ENCODE data around the gene MPDZ.

DNA sequence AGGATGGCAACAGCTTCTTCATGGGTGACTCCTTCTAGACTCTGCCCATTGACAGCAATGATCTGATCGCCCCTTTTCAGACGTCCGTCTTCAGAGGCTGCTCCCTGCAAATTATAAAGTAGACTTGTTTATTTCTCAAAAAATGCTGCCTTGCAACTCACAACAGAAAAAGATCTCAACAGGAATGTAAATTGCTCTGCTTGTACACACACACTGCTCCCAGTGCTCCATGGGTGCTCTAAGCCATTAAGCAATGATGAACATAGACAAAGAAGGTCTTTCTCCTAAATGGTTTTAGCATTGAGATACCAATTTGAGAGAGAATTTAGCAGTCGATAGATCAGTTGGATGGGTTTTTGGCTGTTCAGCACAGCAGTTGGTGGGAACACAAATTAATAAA is 172.5 kb downstream of the MPDZ start:
- TF ChIP-seq, protein P1, sequence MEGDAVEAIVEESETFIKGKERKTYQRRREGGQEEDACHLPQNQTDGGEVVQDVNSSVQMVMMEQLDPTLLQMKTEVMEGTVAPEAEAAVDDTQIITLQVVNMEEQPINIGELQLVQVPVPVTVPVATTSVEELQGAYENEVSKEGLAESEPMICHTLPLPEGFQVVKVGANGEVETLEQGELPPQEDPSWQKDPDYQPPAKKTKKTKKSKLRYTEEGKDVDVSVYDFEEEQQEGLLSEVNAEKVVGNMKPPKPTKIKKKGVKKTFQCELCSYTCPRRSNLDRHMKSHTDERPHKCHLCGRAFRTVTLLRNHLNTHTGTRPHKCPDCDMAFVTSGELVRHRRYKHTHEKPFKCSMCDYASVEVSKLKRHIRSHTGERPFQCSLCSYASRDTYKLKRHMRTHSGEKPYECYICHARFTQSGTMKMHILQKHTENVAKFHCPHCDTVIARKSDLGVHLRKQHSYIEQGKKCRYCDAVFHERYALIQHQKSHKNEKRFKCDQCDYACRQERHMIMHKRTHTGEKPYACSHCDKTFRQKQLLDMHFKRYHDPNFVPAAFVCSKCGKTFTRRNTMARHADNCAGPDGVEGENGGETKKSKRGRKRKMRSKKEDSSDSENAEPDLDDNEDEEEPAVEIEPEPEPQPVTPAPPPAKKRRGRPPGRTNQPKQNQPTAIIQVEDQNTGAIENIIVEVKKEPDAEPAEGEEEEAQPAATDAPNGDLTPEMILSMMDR (IDR thresholded peaks at IDR 0.05) = no peak
- TF ChIP-seq POLR2A (IDR thresholded peaks at IDR 0.05) = no peak
